Tibial nerve (tissue), 4 donors: ENCODE results near the gene ABTB1. TPM values are rescaled to one million over a fixed set of nuclear protein-coding genes. Genes with fewer than 3 reads are reported as not detected.

ENCODE experiments used
- DNase-seq, 2 donors: peaks; one replicate each; pipeline ENCODE4 v3.0.0-alpha.2; 2019; ENCODE audit warnings: low spot score in 2 of 2
- H3K27ac ChIP-seq, 4 donors: fragments of 200-600 bp; sonication (generic) in 3 of 4; one replicate each; pipeline ENCODE4 v1.5.1; 2017 to 2019; ENCODE audit warnings: mild to moderate bottlenecking in 1 of 4
- H3K27me3 ChIP-seq, 2 donors: fragments of 200-600 bp; sonication (generic) in 1 of 2; one replicate each; pipeline versions ENCODE4 v1.5.1 to v1.6.0; 2017 to 2019
- H3K36me3 ChIP-seq, 3 donors: fragments of 200-600 bp; sonication (generic); one replicate each; pipeline ENCODE4 v1.5.1; 2018 to 2019
- H3K4me1 ChIP-seq, 4 donors: fragments of 200-600 bp; sonication (generic) in 3 of 4; one replicate each; pipeline ENCODE4 v1.5.1; 2017 to 2019
- H3K4me3 ChIP-seq, 4 donors: fragments of 200-600 bp; sonication (generic) in 3 of 4; one replicate each; pipeline ENCODE4 v1.5.1; 2017 to 2019; ENCODE audit warnings: mild to moderate bottlenecking in 1 of 4, moderate library complexity in 1 of 4
- H3K9me3 ChIP-seq, 4 donors: fragments of 200-600 bp; sonication (generic) in 3 of 4; one replicate each; pipeline ENCODE4 v1.5.1; 2017 to 2019
- EP300 ChIP-seq, 2 donors: sonication (generic); formaldehyde crosslinking; IDR thresholded peaks; one replicate each; pipeline ENCODE4 v1.6.1; 2017; ENCODE audit warnings: antibody characterized with exemption in 2 of 2, mild to moderate bottlenecking in 1 of 2
- POLR2A ChIP-seq, 2 donors: fragments of 450-650 bp; IDR thresholded peaks; one replicate each; pipeline ENCODE4 v1.6.1; 2017; ENCODE audit warnings: antibody characterized with exemption in 2 of 2, mild to moderate bottlenecking in 2 of 2, moderate library complexity in 2 of 2
- WGBS, 2 donors: methylation state at CpG; one replicate each; pipeline ENCODE4 v1.1.5; 2018; 5-methylcytosine and 5-hydroxymethylcytosine counted together
- total RNA-seq, 4 donors: library from RNA; depleted of rRNA; stranded (reverse); fragments of >200 nt; gene quantifications; one replicate each; pipeline ENCODE4 v1.1.0, GENCODE V29; 2016
- TF ChIP-seq, protein P1 (sequence below), 5 experiments: fragments of 200-600 bp in 3 of 5; fragments of 450-650 bp in 2 of 5; sonication (generic) in 3 of 5; IDR thresholded peaks; one replicate each; pipeline ENCODE4 v1.5.1; 2016 to 2019; ENCODE audit warnings: antibody characterized with exemption in 5 of 5, mild to moderate bottlenecking in 3 of 5, moderate library complexity in 2 of 5

Gene ABTB1
- total RNA-seq, 4 donors from 2014 or later: 86.4 to 134 (median 121) TPM

DNA sequence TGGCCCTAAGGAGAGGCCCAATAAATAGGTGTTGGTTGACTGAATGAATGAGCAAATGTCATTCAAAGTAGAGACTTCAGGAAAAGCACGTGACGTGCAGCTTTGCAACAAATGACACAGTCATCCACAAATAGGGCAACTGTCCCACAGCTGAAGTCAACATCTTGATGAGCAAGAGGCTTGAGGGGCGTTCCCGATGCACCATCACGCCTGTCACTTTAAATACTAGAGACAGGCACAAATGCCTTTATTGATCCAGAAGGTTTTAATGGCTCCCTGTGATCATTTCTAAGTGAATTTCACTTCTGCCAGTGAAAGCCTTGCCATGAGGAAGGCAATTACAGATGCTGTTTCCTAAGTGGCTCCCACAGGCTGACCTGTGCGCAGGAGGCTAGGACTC is 43.6 kb downstream of the ABTB1 start:
- peaks cover 0 to 53% (median 0%) of the 10 kb centered on the region in 4 donors for H3K4me1 ChIP-seq
- 79 to 87% methylated on average over 6 of the region's 6 CpGs for WGBS, 2 donors
- H3K36me3 ChIP-seq: peaks cover 0 to 36% (median 0%) of the 10 kb centered on the region in 3 donors
- H3K27ac ChIP-seq: no peak overlapping the region
- H3K9me3 ChIP-seq: no peaks in the 10 kb centered on the region
- H3K27me3 ChIP-seq: no peaks in the 10 kb centered on the region
- no peak for TF ChIP-seq EP300 (IDR thresholded peaks at IDR 0.05)
- no peak for TF ChIP-seq POLR2A (IDR thresholded peaks at IDR 0.05)
- no peak overlapping the region for H3K4me3 ChIP-seq
- no peak for DNase-seq

DNA sequence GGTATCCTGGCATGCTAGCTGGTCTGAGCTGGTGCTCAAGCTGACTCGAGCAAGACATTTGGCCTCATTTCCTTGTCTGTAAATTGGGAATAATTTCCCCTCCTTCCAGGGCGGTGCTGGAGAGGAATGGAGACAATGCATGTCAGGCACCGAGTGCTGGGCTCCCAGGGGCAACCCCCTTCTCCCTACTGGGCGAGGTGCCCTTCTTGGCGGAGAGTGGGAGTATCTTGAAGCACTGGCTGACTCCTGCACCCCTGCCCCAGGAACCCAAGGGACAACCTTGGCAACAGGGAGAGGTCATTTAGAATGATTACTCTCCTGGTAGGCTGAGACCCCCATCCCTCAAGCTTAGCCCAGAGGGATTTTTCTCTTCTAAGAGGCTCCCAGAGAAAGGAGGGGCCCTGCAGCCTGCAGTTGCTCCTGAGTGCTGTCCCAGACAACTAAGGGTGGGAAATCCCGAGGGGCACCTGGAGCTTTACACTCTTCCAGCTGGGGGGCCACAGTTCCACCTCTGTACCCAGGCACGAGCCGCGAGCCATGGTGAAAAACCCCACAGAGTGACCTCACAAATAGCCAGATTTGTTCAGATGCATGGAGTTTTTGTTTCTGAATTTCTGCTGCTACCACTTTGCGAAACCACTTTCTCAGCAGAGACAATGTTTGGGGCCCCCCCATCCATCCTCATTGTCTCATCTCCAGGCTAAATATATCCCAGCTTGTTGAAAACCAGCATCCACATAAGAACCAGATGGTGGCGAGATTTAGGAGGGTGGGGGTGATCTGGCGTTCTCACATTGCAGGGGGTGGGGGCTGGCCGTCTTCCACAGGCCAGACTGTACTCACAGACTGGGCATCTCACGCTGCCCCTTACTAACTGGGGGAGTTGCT is 44.8 kb downstream of the ABTB1 start:
- no peaks in the 10 kb centered on the region for H3K9me3 ChIP-seq
- TF ChIP-seq POLR2A (IDR thresholded peaks at IDR 0.05) (no peak), EP300 (IDR thresholded peaks at IDR 0.05) (no peak)
- TF ChIP-seq, protein P1, sequence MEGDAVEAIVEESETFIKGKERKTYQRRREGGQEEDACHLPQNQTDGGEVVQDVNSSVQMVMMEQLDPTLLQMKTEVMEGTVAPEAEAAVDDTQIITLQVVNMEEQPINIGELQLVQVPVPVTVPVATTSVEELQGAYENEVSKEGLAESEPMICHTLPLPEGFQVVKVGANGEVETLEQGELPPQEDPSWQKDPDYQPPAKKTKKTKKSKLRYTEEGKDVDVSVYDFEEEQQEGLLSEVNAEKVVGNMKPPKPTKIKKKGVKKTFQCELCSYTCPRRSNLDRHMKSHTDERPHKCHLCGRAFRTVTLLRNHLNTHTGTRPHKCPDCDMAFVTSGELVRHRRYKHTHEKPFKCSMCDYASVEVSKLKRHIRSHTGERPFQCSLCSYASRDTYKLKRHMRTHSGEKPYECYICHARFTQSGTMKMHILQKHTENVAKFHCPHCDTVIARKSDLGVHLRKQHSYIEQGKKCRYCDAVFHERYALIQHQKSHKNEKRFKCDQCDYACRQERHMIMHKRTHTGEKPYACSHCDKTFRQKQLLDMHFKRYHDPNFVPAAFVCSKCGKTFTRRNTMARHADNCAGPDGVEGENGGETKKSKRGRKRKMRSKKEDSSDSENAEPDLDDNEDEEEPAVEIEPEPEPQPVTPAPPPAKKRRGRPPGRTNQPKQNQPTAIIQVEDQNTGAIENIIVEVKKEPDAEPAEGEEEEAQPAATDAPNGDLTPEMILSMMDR (IDR thresholded peaks at IDR 0.05): no peak
- WGBS, 2 donors: 71 to 80% methylated on average over 12 to 14 of the region's 14 CpGs
- DNase-seq: no peak
- peaks cover 0 to 49% (median 0%) of the 10 kb centered on the region in 4 donors for H3K4me1 ChIP-seq
- H3K36me3 ChIP-seq: peaks cover 0 to 36% (median 0%) of the 10 kb centered on the region in 3 donors
- no peaks in the 10 kb centered on the region for H3K27me3 ChIP-seq
- no peak overlapping the region for H3K4me3 ChIP-seq
- no peak overlapping the region for H3K27ac ChIP-seq

DNA sequence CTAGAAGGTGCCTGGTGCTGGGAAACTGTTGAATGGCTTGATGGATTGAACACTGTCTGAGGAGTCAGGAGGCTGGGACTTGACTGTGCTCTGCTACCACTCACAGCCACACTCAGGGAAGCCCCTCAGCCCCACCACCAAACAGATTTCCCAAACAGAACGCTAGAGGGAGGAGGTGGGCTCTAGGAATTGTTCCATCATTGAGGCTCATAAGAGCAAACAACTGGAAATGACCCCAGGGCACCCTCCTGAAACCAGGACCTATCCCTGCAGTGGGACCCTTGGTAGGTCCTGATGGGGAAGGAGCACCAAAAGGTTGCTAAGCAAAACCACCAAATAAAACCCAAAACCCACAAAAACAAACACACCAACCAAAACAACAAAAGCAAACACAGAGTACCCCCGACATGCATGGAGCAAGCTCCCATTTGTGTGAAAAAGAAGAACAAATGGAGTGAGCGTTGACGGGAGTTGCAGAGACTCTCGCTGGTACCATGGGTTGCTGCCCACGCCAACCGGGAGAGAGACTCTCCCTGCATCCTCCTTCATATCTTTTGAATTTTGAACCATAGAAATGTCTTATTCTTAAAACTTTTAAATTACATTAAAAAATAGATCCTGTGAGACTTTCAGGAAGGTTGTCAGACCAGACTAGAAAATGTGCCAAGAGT is 45.6 kb downstream of the ABTB1 start:
- WGBS, 2 donors: 84 to 90% methylated on average over 7 of the region's 7 CpGs
- H3K36me3 ChIP-seq: peaks cover 0 to 36% (median 0%) of the 10 kb centered on the region in 3 donors
- no peak overlapping the region for H3K27ac ChIP-seq
- H3K9me3 ChIP-seq: no peaks in the 10 kb centered on the region
- H3K27me3 ChIP-seq: no peaks in the 10 kb centered on the region
- TF ChIP-seq POLR2A (IDR thresholded peaks at IDR 0.05) (no peak), EP300 (IDR thresholded peaks at IDR 0.05) (no peak)
- TF ChIP-seq, protein P1 (IDR thresholded peaks at IDR 0.05): no peak
- peaks cover 0 to 49% (median 0%) of the 10 kb centered on the region in 4 donors for H3K4me1 ChIP-seq
- no peak for DNase-seq
- H3K4me3 ChIP-seq: no peak overlapping the region

DNA sequence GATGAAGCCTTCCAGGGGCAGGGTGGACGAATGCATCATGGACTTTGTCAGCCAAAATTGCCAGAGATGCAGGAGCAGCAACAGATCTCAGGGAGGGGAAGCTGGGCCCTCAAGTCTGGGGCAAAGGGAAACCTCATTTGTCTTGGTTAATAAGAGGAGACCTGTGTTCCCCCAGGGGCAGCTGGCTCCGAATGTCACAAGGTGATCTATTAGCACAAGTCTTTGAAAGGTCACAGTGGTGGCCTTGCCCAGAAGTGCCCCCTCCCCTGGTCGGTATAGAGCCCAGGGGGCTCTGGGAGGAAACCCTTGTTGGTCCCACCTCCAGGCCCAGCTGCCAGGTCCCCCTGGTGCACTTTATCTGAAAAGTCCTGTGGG is 46.2 kb downstream of the ABTB1 start:
- Histone ChIP-seq H3K36me3 (peaks cover 0 to 36% (median 0%) of the 10 kb centered on the region in 3 donors), H3K4me1 (peaks cover 0 to 47% (median 0%) of the 10 kb centered on the region in 4 donors), H3K27ac (no peak overlapping the region), H3K4me3 (no peak overlapping the region), H3K27me3 (no peaks in the 10 kb centered on the region), H3K9me3 (no peaks in the 10 kb centered on the region)
- DNase-seq: no peak
- WGBS, 2 donors: 50 to 71% methylated on average over 3 of the region's 3 CpGs
- no peak for TF ChIP-seq POLR2A (IDR thresholded peaks at IDR 0.05)

DNA sequence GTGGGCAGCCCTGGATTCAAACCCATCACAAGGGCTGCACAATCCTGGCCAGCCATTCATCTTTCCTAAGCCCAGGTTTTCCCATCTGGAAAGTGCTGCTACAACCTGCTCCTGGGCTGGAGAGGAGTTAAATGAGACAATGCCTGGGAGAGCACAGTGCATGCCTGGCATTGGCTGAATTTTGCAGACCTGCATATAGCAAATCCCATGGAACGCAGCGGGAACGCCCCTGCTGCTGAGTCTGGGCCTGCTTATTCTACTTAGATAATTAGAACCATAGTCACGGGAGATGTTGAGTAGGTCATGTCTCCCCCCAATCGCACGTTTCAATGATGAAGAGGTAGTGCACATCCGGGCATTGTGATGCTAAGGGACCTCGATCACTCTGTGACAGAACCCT is 46.6 kb downstream of the ABTB1 start:
- no peak for DNase-seq
- WGBS, 2 donors: 94 to 97% methylated on average over 8 of the region's 8 CpGs
- Histone ChIP-seq H3K27me3 (no peaks in the 10 kb centered on the region), H3K9me3 (no peaks in the 10 kb centered on the region), H3K36me3 (peaks cover 0 to 36% (median 0%) of the 10 kb centered on the region in 3 donors), H3K27ac (no peak overlapping the region), H3K4me3 (no peak overlapping the region), H3K4me1 (peaks cover 0 to 44% (median 0%) of the 10 kb centered on the region in 4 donors)
- TF ChIP-seq POLR2A (IDR thresholded peaks at IDR 0.05) (no peak), EP300 (IDR thresholded peaks at IDR 0.05) (no peak)
- TF ChIP-seq, protein P1 (IDR thresholded peaks at IDR 0.05): no peak
